IMR-90 (cell line): ENCODE results near the gene LDLRAD3. TPM values are rescaled to one million over a fixed set of nuclear protein-coding genes. Genes with fewer than 3 reads are reported as not detected.

Source experiments
- ATAC-seq: fragments of 200-7000 bp; cut with Tn5 transposase; 2 replicates; pipeline ENCODE4 v1.9.1; 2020; ENCODE audit warnings: low read depth, mild to moderate bottlenecking, moderate library complexity
- BruUV-seq: library from RNA; stranded (reverse); fragments of 400-500 nt; replicated peaks from 2 replicates; lab custom pipeline; 2021; lab: Mats Ljungman, UMichigan
- CTCF ChIA-PET: fragments of 300-600 bp; formaldehyde crosslinking; extraction: SDS; loops from one replicate; lab custom pipeline; 2021; ENCODE audit warnings: antibody characterized with exemption; lab: Yijun Ruan, JAX
- POLR2A ChIA-PET: fragments of 300-600 bp; sonication (Branson Sonifier 250); formaldehyde crosslinking; loops from one replicate; lab custom pipeline; 2022; ENCODE audit warnings: antibody characterized with exemption; ENCODE audit not compliant: unreplicated experiment; lab: Charles Lee
- DNase-seq: peaks from one replicate; pipeline ENCODE4 v3.0.0; 2013
- H2AFZ ChIP-seq: replicated peaks from 2 replicates; pipeline ENCODE3; 2013; ENCODE audit warnings: low read length, mild to moderate bottlenecking; ENCODE audit not compliant: poor library complexity
- H2AK5ac ChIP-seq: 2 replicates; pipeline ENCODE4 v1.6.1; 2013; ENCODE audit warnings: low read depth, low read length, inconsistent platforms
- H2AK9ac ChIP-seq: replicated peaks from 2 replicates; pipeline ENCODE3; 2013; ENCODE audit warnings: mild to moderate bottlenecking, low read depth, low read length, moderate library complexity; ENCODE audit not compliant: poor library complexity
- H2BK120ac ChIP-seq: 2 replicates; pipeline ENCODE4 v1.6.1; 2013; ENCODE audit warnings: low read depth, low read length, inconsistent platforms
- H2BK15ac ChIP-seq: 3 replicates; pipeline ENCODE4 v1.6.1; 2013; ENCODE audit warnings: low read depth, low read length, inconsistent platforms
- H2BK20ac ChIP-seq: 2 replicates; pipeline ENCODE4 v1.6.1; 2013; ENCODE audit warnings: low read depth, mild to moderate bottlenecking, inconsistent platforms, low read length, moderate library complexity
- H2BK5ac ChIP-seq: 2 replicates; pipeline ENCODE4 v1.6.1; 2013; ENCODE audit warnings: mild to moderate bottlenecking, low read depth, low read length, inconsistent platforms; ENCODE audit not compliant: poor library complexity, severe bottlenecking
- H3K14ac ChIP-seq: replicated peaks from 2 replicates; pipeline ENCODE4 v1.6.1; 2013; ENCODE audit warnings: low read depth, low read length, inconsistent platforms
- H3K18ac ChIP-seq: 2 replicates; pipeline ENCODE4 v1.6.1; 2013; ENCODE audit warnings: low read depth, low read length, control low read depth
- H3K23ac ChIP-seq: 2 replicates; pipeline ENCODE4 v1.6.1; 2013; ENCODE audit warnings: low read depth, low read length, inconsistent platforms
- H3K27ac ChIP-seq: 2 replicates; pipeline ENCODE4 v1.5.1; 2013; ENCODE audit warnings: mild to moderate bottlenecking, control low read depth, low read length; ENCODE audit not compliant: insufficient read depth
- H3K27me3 ChIP-seq: 2 replicates; pipeline ENCODE4 v1.6.1; 2013; ENCODE audit warnings: low read length; ENCODE audit not compliant: control insufficient read depth, insufficient read depth
- H3K36me3 ChIP-seq: 2 replicates; pipeline ENCODE4 v1.6.1; 2013; ENCODE audit warnings: low read length, mixed read lengths; ENCODE audit not compliant: control insufficient read depth, insufficient read depth
- H3K4ac ChIP-seq: 2 replicates; pipeline ENCODE4 v1.6.1; 2013; ENCODE audit warnings: low read depth, low read length, inconsistent platforms
- H3K4me1 ChIP-seq: 2 replicates; pipeline ENCODE4 v1.6.1; 2013; ENCODE audit warnings: low read length, mixed read lengths; ENCODE audit not compliant: control insufficient read depth, insufficient read depth
- H3K4me2 ChIP-seq: 2 replicates; pipeline ENCODE4 v1.6.1; 2013; ENCODE audit warnings: low read depth, mild to moderate bottlenecking, control low read depth, low read length, moderate library complexity
- H3K4me3 ChIP-seq: 2 replicates; pipeline ENCODE4 v1.5.1; 2013; ENCODE audit warnings: low read depth, mild to moderate bottlenecking, control low read depth, low read length, moderate library complexity; ENCODE audit not compliant: insufficient read depth
- H3K56ac ChIP-seq: 2 replicates; pipeline ENCODE4 v1.6.1; 2013; ENCODE audit warnings: low read length, inconsistent platforms; ENCODE audit not compliant: insufficient read depth; ENCODE audit errors: extremely low read depth
- H3K79me1 ChIP-seq, 2 experiments: 2 replicates each; pipeline ENCODE4 v1.6.1; 2013; ENCODE audit warnings: low read length in 2 of 2, inconsistent platforms in 1 of 2, low read depth in 1 of 2
- H3K9ac ChIP-seq: 2 replicates; pipeline ENCODE4 v1.6.1; 2013; ENCODE audit warnings: low read depth, low read length, control low read depth
- H3K9me1 ChIP-seq: 2 replicates; pipeline ENCODE4 v1.6.1; 2013; ENCODE audit warnings: low read length, inconsistent platforms; ENCODE audit not compliant: insufficient read depth
- H3K9me3 ChIP-seq: 2 replicates; pipeline ENCODE4 v1.6.1; 2013; ENCODE audit warnings: low read length; ENCODE audit not compliant: control insufficient read depth, insufficient read depth
- H4K20me1 ChIP-seq: 2 replicates; pipeline ENCODE4 v1.6.1; 2013; ENCODE audit warnings: low read length, inconsistent platforms; ENCODE audit not compliant: insufficient read depth
- H4K5ac ChIP-seq: 2 replicates; pipeline ENCODE4 v1.6.1; 2013; ENCODE audit warnings: mild to moderate bottlenecking, low read depth, low read length, control low read depth
- H4K8ac ChIP-seq, 2 experiments: 2 replicates each; pipeline ENCODE4 v1.6.1; 2013; ENCODE audit warnings: low read depth in 2 of 2, low read length in 2 of 2, control low read depth in 1 of 2, inconsistent platforms in 1 of 2
- H4K91ac ChIP-seq: 2 replicates; pipeline ENCODE4 v1.6.1; 2013; ENCODE audit warnings: low read depth, low read length, inconsistent platforms; ENCODE audit not compliant: insufficient read depth
- CHD1 ChIP-seq: IDR thresholded peaks from 2 replicates; pipeline ENCODE4 v1.6.1; 2012; ENCODE audit warnings: low read depth, low read length, improper control_type of control experiment
- CTCF ChIP-seq: conservative IDR thresholded peaks from 2 replicates; pipeline ENCODE4 v1.5.1; 2012; ENCODE audit warnings: mild to moderate bottlenecking, low read depth, low read length, improper control_type of control experiment
- ELK1 ChIP-seq: fragments of 150-350 bp; IDR thresholded peaks from 2 replicates; pipeline ENCODE4 v1.6.1; 2016; ENCODE audit warnings: low read depth, mild to moderate bottlenecking, low read length, moderate library complexity, borderline replicate concordance
- FOS ChIP-seq: fragments of 150-350 bp; IDR thresholded peaks from 2 replicates; pipeline ENCODE4 v1.6.1; 2016; ENCODE audit warnings: low read depth, low read length
- MAFK ChIP-seq: IDR thresholded peaks from 2 replicates; pipeline ENCODE4 v1.6.1; 2012; ENCODE audit warnings: low read depth, low read length, improper control_type of control experiment
- MAZ ChIP-seq: IDR thresholded peaks from 2 replicates; pipeline ENCODE4 v1.6.1; 2012; ENCODE audit warnings: low read depth, mild to moderate bottlenecking, low read length, improper control_type of control experiment, moderate library complexity, borderline replicate concordance
- NFE2L2 ChIP-seq: fragments of 150-350 bp; IDR thresholded peaks from 2 replicates; pipeline ENCODE4 v1.6.1; 2016; ENCODE audit warnings: low read depth, mild to moderate bottlenecking, low read length
- POLR2A ChIP-seq: IDR thresholded peaks from 2 replicates; pipeline ENCODE4 v1.6.1; 2012; ENCODE audit warnings: mild to moderate bottlenecking, low read depth, low read length
- RAD21 ChIP-seq: IDR thresholded peaks from 2 replicates; pipeline ENCODE4 v1.6.1; 2012; ENCODE audit warnings: low read length, improper control_type of control experiment
- RCOR1 ChIP-seq: IDR thresholded peaks from 2 replicates; pipeline ENCODE4 v1.6.1; 2012; ENCODE audit warnings: mild to moderate bottlenecking, low read length, improper control_type of control experiment; ENCODE audit not compliant: insufficient replicate concordance
- RFX5 ChIP-seq: IDR thresholded peaks from 2 replicates; pipeline ENCODE4 v1.8.0; 2012; ENCODE audit warnings: low read depth, mild to moderate bottlenecking, low read length, moderate library complexity
- WGBS, 2 experiments: methylation state at CpG; one replicate each; pipeline versions ENCODE4 v1.1.5 to v1.1.7; 2013; ENCODE audit warnings: missing lambda C conversion rate in 2 of 2; ENCODE audit not compliant: insufficient read length in 1 of 2; ENCODE audit errors: extremely low coverage in 2 of 2; 5-methylcytosine and 5-hydroxymethylcytosine counted together
- dilution Hi-C: fragments of 300-500 bp; cut with HindIII; formaldehyde crosslinking; loops from one replicate; pipeline ENCODE4 v1.14.3; 2018; ENCODE audit warnings: low sequenced_read_pairs; ENCODE audit not compliant: unreplicated experiment
- in situ Hi-C: fragments of 300-500 bp; cut with MboI; formaldehyde crosslinking; loops from 3 replicates; pipeline ENCODE4 v1.14.3; 2019; ENCODE audit warnings: low sequenced_read_pairs, inconsistent platforms, mixed read lengths
- intact Hi-C: fragments of 100-400 bp; cut with micrococcal nuclease; formaldehyde crosslinking; loops from 2 replicates; pipeline ENCODE4 v1.10.0; 2022
- polyA plus RNA-seq, 3 experiments: library from polyadenylated mRNA; depleted of rRNA; stranded (reverse); fragments of >200 nt; gene quantifications; 2 replicates each; pipeline ENCODE4 v1.2.3, GENCODE V29; 2012; ENCODE audit warnings: low replicate concordance in 1 of 3
- total RNA-seq: library from RNA; depleted of rRNA; stranded (reverse); fragments of >200 nt; gene quantifications from 2 replicates; pipeline ENCODE4 v1.2.3, GENCODE V29; 2012

Gene LDLRAD3
- total and polyA plus RNA-seq, 2 of the 4 experiments (the other 2 are of a cell fraction): 2.7 to 6.4 TPM

GRCh38 chr11:36104660-36104992 is 160.8 kb downstream of the LDLRAD3 start:
- Histone ChIP-seq H3K36me3 (no peaks in the 10 kb centered on the region; the same call in 1 of the 2 replicates), H3K23ac (no peak overlapping the region), H3K56ac (no peak overlapping the region), H3K9me1 (no peaks in the 10 kb centered on the region; the same call in 1 of the 2 replicates), H3K9ac (no peak overlapping the region), H3K27ac (no peak overlapping the region), H4K20me1 (no peaks in the 10 kb centered on the region), H3K4me3 (no peak overlapping the region), H3K4me1 (no peaks in the 10 kb centered on the region), H3K4me2 (no peak overlapping the region), H2BK15ac (no peak overlapping the region), H3K79me1 (no peaks in the 10 kb centered on the region; a peak in 1 of 4 replicates), H2AK5ac (no peak overlapping the region), H3K4ac (no peak overlapping the region), H3K14ac (no peak overlapping the region), H3K27me3 (no peaks in the 10 kb centered on the region), H4K5ac (no peak overlapping the region), H4K8ac (no peak overlapping the region), H2BK120ac (no peak overlapping the region), H2BK20ac (no peak overlapping the region), H2BK5ac (no peak overlapping the region), H3K9me3 (no peaks in the 10 kb centered on the region), H2AK9ac (no peak overlapping the region), H2AFZ (no peak overlapping the region), H3K18ac (no peak overlapping the region), H4K91ac (no peak overlapping the region)
- ATAC-seq (no peak), DNase-seq (no peak)
- CTCF ChIA-PET: interaction anchor here (0.5 kb wide), 1 partner anchor 315 kb away, joined by 3 read pairs; no protein-coding TSS in a partner anchor
- in situ Hi-C loops (no loop called here), dilution Hi-C loops (no loop called here), intact Hi-C loops (no loop called here)
- no TSS peak for BruUV-seq
- TF ChIP-seq MAZ (no peak), NFE2L2 (no peak), CTCF (no peak), RAD21 (no peak), RCOR1 (no peak), ELK1 (no peak), POLR2A (no peak), MAFK (no peak), FOS (no peak), CHD1 (no peak), RFX5 (no peak)
- POLR2A ChIA-PET: no interaction called here
- WGBS, 2 experiments: no CpG with 5 or more reads among the region's 4 CpGs
